ENCODE measurements around the gene CAVIN3. TPM values are rescaled to one million over a fixed set of nuclear protein-coding genes. Genes with fewer than 3 reads are reported as not detected.

The CAVIN3 gene
- total and polyA plus RNA-seq, 2 experiments from 2014 or later, result 33.2 to 34.2 TPM

- TF ChIP-seq ZNF462 (CRISPR knock-in tag; IDR thresholded peaks at IDR 0.05), result no peak
- TF ChIP-seq CREB1 (CRISPR knock-in tag; IDR thresholded peaks at IDR 0.05; ENCODE audit: low read depth), result no peak
- TF ChIP-seq EZH2 (IDR thresholded peaks at IDR 0.05; ENCODE audit: low read depth, unreplicated experiment), result no peak
Measured at GRCh38 chr11:6350486-6350885, 30.2 kb upstream of the CAVIN3 start (continued).

- H3K9me3 Mint-ChIP-seq, result peaks cover 10% of the 10 kb centered on the region
- Histone ChIP-seq H3K27ac (ENCODE audit: low read depth) (no peak overlapping the region), H3K9me2 (ENCODE audit: insufficient read depth) (peaks cover 6% of the 10 kb centered on the region; the same call in 1 of the 2 replicates), H2AFZ (no peak overlapping the region), H3K4me3 (no peak overlapping the region), H4K20me1 (replicated peaks; ENCODE audit: insufficient read depth) (no peaks in the 10 kb centered on the region), H3K27me3 (ENCODE audit: insufficient read depth) (no peaks in the 10 kb centered on the region), H3K4me2 (no peak overlapping the region), H3K4me1 (ENCODE audit: insufficient read depth) (no peaks in the 10 kb centered on the region), H3F3A (replicated peaks; ENCODE audit: low read depth) (no peaks in the 10 kb centered on the region), H3K79me2 (replicated peaks; ENCODE audit: insufficient read depth) (no peaks in the 10 kb centered on the region), H3K36me3 (ENCODE audit: insufficient read depth) (no peaks in the 10 kb centered on the region)
- no peak overlapping the region for H3K27ac Mint-ChIP-seq
- H3K36me3 Mint-ChIP-seq (ENCODE audit: low read depth), result peaks cover 6% of the 10 kb centered on the region
- DNase-seq (ENCODE audit: low spot score) (no peak), ATAC-seq (no peak)
- H3K27me3 Mint-ChIP-seq (ENCODE audit: insufficient read depth, low read depth, poor library complexity), result peaks cover 6% of the 10 kb centered on the region
- peaks cover 12% of the 10 kb centered on the region for H3K4me1 Mint-ChIP-seq
- H3K4me3 Mint-ChIP-seq, result no peak overlapping the region
- no peak for TF ChIP-seq POLR2AphosphoS5 (IDR thresholded peaks at IDR 0.05; ENCODE audit: low read depth)
- TF ChIP-seq EZH2 (IDR thresholded peaks at IDR 0.05; ENCODE audit: low read depth, unreplicated experiment), result no peak
- no peak for TF ChIP-seq CREB1 (CRISPR knock-in tag; IDR thresholded peaks at IDR 0.05; ENCODE audit: low read depth)
- no peak for TF ChIP-seq REST (IDR thresholded peaks at IDR 0.05; ENCODE audit: unreplicated experiment)
- TF ChIP-seq ZNF331 (CRISPR knock-in tag; IDR thresholded peaks at IDR 0.05; ENCODE audit: low read depth), result no peak
Measured at GRCh38 chr11:6350043-6350442, 29.7 kb upstream of the CAVIN3 start.
